NCI-H2196 treated with DMSO at 0.1 percent for 48 hours (cell line): ENCODE data around the gene INO80B.
"Not testable (repeated sequence)": the region's sequence is repeated elsewhere in the genome, so short reads cannot be mapped to it uniquely, and the experiment has no call there.

Experiments
- DNase-seq: peaks from one replicate; lab custom pipeline; 2025; ENCODE audit not compliant: unreplicated experiment; lab: John Stamatoyannopoulos, UW

Gene INO80B

GRCh38 chr2:74454654-74455511 lies at the start of gene INO80B:
Gene INO80B (plus strand): TSS chr2:74455087. CDS start chr2:74455117, 30 bp downstream.
- DNase-seq = peak; percentile 69

DNA sequence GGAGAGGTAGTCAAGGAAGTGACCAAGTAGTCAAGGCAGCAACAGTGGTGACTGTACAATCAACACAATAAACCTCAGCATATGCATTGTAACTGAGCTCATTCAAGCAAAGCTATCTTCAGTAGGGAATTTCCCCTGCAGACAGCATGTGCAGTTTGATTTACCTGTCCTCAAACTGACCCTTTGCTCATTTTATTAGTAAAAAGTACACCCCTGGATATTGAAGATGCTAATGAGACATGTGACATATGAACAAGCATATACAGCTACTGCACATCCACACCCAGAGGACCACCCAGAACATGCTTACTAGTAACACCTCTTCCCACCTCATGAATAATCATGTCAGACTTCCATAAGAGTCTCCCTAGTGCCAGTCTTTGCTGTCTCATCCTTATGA lies 48.9 kb upstream of the INO80B start:
- no peak for DNase-seq

DNA sequence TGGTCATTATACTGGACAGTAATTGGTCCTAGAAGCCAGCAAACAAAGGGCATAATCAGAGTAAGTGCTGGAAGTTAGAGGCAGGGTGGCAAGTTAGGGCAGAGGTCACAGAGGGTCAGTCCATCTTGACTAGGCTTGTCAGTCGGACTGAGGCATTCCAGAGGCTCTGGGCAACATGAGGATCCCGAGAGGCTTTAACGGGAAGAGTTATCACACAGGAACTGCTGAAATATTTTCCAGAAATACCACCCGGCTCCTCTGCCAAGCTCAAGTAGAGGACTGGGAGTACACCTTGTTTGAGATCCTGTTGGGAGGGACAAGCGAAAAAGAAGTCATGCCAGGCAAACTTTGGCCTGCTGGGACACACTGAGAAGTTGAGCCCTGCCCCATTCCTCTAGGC lies 47.2 kb upstream of the INO80B start:
- no peak for DNase-seq

GRCh38 chr2:74413001-74413698 lies 41.7 kb upstream of the INO80B start:
- no peak for DNase-seq

DNA sequence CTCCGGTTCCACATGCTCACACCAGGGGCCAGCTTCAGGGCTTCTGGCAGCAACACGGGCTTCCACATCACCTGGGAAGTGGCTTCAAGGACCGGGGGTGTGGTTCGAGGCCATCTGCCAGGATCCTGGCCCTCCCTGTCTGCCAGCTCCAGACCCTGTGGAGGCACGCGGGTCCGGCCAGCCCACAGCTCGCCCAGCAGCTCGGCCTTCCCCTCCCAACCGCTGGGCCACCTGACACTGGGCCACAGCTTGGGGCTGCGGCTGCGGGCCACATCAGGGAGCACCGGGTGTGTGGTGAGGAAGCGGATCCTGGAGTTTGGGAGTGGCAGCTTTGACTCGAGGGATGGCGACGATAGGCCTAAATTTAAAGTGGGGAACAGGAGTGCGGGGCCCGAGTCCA lies 40.4 kb upstream of the INO80B start:
- no peak for DNase-seq

DNA sequence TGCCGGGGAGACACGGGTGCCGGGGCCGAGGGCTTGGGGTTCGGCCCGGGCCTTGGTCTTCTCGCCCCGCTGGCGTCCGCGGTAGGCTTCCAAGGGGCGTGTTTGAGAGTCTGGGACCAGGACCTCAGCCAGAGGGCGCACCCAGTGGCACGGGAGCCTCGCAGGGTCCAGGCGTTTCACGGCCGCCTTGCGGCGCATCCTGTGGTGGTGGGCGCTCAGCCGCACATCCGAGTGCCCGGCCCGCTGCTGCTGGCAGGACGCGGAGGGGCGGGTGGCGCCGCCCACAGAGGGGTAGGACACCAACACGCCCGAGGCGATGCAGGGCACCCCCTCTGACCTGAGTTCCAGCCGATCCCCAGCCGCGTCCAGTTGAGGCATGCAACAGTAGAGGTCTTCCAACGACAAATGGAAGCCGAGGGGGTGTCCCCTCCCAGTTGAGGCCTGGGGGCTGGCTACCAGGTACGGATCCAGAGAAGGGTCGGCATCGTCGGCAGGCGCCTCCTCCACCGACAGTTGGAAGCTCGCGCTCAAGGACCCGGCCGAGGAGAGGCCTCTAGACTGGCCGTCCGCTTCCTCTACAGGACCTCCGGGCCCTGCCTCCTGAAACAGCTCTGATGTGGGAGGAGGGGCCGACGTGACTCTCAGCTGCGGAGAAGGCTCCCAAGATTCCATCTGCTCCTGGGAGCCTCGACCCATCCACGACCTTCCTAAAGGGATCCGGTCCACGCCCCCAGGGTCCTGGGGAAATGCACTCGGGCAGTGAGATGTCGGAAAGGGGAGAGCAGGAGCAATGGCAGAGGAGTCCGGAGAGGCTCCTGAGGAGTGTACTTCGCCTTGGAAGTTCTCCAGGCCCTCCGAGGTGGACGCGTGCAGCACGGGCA lies 39.8 kb upstream of the INO80B start:
- no peak for DNase-seq

- no peak for DNase-seq
These were observed 39.0 kb upstream of the INO80B start for GRCh38 chr2:74415762-74416395.

GRCh38 chr2:74416778-74417177 lies 38.1 kb upstream of the INO80B start:
- no peak for DNase-seq

DNA sequence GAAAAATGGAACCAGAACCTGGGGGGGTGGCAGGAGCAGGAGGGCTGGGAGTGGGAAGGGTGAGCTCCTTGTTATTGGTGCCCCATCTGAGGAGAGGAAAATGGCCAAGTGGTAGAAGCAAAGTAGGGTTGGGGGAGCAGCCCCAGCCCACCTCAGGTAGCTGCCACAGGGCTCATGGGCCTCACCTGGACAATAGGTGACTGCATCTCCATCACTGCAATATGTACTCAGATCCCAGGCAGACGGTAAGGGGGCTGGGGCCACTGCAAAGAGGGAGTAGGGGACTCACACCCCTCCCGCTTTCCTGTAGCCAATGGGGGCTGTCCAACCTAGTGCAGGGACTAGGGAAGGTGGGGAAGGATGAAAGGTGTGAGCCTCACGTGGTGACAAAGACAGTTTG lies 37.7 kb upstream of the INO80B start:
- DNase-seq = no peak

- no peak for DNase-seq
These were observed 37.1 kb upstream of the INO80B start for GRCh38 chr2:74417763-74418162.

- DNase-seq = no peak
These were observed 36.6 kb upstream of the INO80B start for GRCh38 chr2:74418312-74418711.

- DNase-seq = no peak
These were observed 35.5 kb upstream of the INO80B start for GRCh38 chr2:74419345-74419744.

- no peak for DNase-seq
These were observed 34.9 kb upstream of the INO80B start for GRCh38 chr2:74420006-74420405.

GRCh38 chr2:74420443-74421103 lies 34.3 kb upstream of the INO80B start:
- not testable (repeated sequence) for DNase-seq

- DNase-seq = peak; percentile 65
These were observed 33.5 kb upstream of the INO80B start, which contains the start of the genes C2orf81 and WDR54 for GRCh38 chr2:74421221-74421870. Gene C2orf81 (minus strand): TSS chr2:74421619. CDS start chr2:74421560, 59 bp downstream. Gene WDR54 (plus strand): TSS chr2:74421730. CDS start chr2:74422154, 424 bp downstream.

DNA sequence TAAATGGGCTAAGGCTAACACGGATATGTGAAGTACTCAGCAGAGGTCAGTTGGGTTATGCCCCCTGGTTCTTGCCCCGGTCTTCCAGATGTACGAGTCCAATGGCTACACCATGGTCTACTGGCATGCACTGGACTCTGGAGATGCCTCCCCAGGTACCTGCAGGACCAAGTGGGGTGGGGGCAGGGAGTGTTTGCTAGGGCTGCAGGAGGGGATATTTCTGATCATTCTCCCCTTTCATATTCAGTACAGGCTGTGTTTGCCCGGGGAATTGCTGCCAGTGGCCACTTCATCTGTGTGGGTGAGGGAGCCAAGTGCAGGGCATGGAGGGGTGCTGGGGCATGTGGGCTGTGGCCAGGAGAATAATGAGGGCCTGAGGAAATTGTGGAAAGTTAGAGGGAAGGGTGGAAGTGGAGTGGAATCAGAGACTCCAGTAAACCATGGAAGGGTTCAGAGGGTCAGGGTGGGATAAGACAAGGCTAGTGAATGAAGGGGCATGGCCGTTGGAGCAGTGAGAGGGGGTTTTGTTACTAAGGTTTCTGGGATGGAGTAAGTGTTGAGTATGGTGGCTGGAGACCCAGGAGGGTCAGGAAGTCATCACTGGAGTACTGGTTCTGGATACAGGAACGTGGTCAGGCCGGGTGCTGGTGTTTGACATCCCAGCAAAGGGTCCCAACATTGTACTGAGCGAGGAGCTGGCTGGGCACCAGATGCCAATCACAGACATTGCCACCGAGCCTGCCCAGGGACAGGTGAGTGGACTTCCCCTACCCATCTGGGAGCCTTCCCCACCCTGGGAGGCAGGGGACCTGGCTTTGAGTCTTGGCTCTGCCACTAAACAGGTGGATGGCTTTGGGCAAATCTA lies 31.4 kb upstream of the INO80B start:
- DNase-seq = no peak

GRCh38 chr2:74424139-74424992 lies 30.5 kb upstream of the INO80B start:
- DNase-seq = no peak

DNA sequence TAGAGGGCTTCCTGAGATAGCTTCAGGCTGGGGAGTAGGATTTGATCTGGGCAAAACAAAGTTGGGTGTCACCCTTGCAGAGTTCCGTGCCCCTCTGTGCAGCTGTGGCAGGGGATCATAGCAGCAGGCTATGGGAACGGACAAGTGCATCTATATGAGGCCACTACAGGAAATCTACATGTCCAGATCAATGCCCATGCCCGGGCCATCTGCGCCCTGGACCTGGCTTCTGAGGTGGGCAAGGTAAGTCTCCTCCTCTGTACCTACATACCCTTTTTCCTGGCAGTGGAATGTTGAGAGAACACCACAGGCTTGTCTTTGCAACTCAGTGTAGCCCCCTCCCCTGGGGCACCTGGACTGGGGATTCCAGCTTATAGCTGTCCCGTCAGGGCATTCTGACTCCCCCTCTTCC lies 29.9 kb upstream of the INO80B start:
- no peak for DNase-seq
